ENCODE data around the gene CCL7.

- TF ChIP-seq POLR2A (IDR thresholded peaks at IDR 0.05; ENCODE audit: low read length) (no peak), GATA1 (IDR thresholded peaks at IDR 0.05; ENCODE audit: low read depth, low read length) (no peak)
Measured at GRCh38 chr17:34305061-34305460, 35.0 kb downstream of the CCL7 start.

Measured in erythroblast (primary cell).